Measurements from ENCODE around the gene SORBS2.

Gene SORBS2

DNA sequence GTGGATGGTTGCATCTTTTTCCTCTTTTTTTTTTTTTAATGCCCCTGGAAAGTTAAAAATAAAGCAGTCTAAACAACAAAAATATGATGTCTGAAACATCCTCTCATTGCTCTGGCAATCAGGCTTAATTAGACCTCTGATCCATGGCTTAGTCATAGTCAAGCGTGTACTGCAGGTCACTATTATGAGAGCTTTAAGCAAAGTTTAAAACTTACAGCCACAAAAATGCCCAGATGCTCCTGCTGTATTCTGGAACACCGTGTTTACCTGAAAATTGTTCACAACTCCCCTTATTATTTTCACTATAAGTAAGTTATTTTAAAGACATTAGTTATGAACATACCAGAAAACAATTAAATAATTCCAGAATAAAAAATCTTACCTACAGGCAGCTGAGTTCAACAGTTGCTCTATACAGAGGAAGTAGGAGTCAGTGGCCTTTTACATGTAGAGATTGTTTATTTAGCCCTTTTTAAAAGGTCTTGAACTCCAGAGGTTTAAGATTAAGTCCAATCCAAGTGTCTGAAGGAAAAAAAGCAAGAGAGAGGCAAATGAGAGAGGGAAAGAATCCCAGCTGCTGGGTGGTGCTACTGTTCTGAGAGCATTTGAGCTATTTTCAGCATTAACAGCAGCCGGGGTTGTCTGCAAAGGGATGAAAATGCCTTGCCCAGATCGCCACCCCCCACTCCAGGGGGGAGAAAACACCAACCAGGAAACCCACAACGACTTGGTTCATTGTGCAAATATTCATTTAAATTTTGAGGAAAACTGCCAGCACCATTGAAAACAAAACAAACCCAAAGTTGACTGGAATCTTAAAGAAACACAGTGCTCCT lies 36.9 kb downstream of the SORBS2 start:
- in situ Hi-C loops (cut with MboI; ENCODE audit: low sequenced_read_pairs) = no loop called here

DNA sequence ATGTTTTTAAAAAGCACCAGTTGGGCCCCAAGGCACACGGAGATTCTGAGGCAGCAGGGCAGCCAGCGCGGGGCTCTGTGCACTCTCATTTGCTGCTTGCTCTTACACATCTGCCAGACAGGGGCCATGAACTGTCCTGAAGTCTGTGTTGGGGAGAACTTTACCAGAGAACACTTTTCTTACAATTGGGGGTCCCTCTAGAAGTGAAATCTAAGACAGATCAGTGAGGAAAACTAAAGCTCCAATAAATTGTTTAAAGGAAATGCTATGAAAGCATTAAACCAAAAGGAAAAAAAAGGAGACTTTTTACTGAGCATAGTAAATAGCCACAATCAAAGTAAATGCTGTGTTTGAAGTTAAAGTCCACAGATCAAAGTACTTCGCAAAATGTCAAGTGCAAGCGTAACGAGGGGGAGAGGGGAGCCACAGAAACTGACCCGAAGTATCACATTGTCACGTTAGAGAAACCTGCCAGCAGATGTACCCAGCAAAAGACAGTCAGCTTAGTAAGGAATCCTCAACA lies 37.8 kb downstream of the SORBS2 start:
- in situ Hi-C loops (cut with MboI; ENCODE audit: low sequenced_read_pairs) = no loop called here

DNA sequence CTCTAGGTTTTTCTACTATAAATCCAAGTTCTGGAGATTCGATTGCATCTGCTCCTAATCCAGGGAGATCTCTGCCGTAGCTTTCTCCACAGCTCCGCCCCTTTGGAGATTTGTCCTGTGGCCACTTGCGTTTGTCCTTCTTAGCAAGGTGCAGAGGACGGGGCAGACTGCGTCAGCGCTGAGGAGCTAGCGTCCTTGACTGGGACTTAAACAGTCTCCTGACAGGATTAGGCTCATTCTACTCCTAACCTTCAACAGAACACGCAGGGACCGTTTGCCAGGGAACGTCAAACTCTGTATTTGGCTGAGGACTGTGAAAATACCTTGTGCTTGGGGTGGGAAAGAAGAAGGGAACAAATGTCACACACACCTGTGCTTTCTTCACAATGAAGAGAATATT lies 38.6 kb downstream of the SORBS2 start:
- in situ Hi-C loops (cut with MboI; ENCODE audit: low sequenced_read_pairs) = no loop called here

DNA sequence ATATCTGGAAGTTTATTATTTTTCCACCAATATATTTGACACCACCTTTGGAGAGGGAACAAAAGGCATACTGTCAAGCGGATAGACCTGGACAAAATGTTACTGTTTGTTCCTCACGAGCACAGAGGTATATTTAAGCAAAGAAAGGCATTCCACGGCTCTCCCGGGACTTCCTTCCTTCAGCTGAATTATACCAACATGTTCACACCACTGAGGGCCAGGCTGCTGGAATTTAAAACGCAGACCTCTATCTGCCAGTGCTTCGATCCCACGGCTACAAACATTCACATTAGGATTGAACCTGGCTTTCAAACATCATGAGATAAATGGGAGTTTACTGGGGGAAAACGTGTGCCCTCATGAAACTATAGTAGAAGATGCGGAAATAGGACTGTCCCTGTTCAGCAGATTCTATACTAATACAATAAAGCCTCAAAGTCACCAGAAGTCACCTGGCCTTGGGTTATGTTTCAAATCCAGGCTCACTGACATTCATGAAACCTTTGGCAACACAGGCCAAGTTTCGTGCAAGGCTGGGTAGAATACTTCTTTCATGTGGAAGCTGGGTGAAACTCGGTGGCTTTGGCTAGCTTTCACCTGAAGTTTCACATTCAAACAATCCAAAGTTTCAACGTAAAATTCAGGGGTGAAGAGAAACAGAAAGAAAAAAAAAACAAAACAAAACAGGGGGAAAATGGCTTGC lies 39.5 kb downstream of the SORBS2 start:
- in situ Hi-C loops (cut with MboI; ENCODE audit: low sequenced_read_pairs) = no loop called here

DNA sequence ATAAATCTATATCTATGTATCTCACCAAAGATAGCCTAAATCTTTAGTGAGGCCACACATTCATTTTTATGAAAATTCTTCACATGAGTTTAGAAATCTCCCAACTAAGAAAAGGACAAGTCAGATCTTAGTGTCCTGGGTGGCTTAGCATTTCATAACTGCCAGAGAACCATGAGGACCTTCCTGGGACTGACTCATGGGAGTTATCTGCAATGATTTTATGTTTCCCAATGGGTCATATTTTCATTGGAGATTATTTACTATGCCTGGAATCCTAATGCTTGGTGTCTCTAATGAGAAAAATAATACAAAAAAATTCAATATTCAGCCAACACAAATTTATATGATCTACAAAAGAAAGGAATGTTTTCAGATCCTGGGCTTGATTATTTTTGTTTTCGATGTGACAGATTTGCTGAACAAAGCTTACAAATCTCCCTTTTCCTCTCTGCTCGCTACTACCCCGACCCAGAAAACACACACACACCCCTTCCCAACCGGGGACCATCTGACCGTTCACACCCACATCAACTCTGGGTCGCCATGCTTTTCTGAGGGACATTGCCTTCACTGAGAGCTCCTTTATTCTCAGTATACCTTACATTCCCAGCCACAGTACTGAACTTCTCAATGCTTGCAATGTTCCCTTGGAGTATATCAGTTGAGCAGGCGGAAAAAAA lies 40.1 kb downstream of the SORBS2 start:
- in situ Hi-C loops (cut with MboI; ENCODE audit: low sequenced_read_pairs) = no loop called here

DNA sequence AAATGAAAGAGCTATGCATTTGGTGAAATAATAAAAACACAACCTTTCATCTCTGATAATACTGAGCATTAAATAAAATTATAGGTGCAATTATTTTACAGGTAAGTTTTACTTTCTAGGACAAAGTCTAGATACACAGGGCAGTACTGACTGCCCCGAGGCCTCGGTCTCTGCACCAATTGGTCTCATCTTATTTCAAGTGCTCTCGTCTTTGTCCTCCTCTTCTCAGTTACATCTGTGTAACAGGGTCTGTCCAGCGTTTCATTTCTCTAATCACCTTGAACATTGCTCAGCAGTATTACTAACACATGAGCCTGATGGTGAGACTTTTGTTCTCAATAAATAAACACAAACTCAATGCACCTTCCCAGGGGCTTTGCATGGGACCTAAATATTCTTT lies 44.5 kb downstream of the SORBS2 start:
- in situ Hi-C loops (cut with MboI; ENCODE audit: low sequenced_read_pairs) = no loop called here

DNA sequence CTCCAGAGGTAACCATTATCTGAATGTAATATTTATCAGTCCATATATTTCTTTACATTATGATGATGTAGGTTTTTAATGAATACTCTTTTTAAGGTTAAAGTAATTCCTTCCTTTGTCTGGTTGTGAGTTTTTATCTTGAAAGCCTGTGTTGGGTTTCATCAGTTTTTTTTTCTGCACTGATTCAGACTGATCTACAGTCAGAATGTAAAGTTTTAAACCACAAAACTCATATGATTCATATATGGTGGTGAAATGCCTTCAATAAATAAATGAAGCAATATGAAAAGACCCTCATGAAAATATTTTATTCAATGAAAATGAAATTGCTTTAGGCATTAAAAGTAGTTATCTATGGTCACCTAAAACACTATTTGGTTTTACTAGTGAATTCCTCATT lies 47.1 kb downstream of the SORBS2 start:
- in situ Hi-C loops (cut with MboI; ENCODE audit: low sequenced_read_pairs) = no loop called here

DNA sequence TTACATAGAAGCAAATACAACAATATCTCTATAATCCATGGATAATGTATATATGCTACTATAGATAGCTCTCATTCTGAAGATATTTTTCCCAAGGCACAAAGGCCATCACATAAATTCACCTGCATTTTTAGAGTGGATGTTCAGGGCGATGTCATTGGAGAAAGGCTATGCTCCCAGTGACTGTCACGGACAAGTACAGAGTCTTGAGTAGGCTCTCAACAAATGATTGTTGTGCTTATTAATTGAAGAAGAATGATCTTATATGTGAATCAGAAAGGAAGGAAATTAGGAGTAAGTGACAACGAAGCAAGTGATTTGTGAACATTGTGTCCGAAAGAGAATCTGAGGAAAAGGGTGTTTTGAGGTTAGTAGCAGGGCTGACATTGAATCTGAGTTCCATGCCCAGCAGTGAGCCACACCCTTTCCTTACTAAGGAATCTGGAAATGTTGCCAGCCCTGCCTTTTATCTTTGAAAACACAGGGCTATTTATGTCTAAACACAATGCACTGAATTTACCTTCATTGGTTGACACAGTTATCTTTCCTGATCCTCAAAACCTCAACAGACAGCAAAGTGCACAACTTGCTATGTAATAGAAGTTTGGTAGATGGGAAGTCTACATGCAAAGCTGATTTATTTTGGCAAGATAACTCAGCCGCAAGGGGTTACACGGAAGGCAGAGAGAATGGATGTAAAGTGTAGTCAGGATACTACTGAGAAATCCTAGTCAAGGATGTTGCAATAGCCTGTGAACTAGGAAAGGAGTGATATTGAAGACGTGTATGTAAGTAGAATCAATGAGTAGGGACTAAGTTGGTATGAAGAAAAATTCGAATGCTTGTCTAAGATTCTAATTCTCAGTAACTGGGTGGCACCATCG lies 50.4 kb downstream of the SORBS2 start:
- in situ Hi-C loops (cut with MboI; ENCODE audit: low sequenced_read_pairs) = no loop called here

DNA sequence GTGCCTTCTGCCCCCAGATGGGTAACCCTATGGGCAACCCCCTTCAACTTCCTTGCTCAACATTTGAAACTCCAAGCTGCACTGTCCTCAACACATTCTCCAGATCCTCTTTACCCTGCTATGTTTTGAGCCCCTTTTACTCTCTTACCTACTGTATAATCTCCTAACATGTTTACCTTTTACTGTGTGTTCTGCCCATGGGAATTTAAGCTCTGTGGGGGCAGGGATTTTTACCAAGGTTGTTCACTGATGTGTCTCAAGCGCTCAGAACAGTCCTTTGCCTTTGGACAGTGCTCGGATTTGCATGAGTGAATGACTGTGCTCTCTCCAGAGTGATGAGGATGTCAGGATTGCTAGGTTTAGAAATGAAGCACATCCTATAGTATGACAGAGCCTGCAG lies 53.2 kb downstream of the SORBS2 start:
- in situ Hi-C loops (cut with MboI; ENCODE audit: low sequenced_read_pairs) = no loop called here

DNA sequence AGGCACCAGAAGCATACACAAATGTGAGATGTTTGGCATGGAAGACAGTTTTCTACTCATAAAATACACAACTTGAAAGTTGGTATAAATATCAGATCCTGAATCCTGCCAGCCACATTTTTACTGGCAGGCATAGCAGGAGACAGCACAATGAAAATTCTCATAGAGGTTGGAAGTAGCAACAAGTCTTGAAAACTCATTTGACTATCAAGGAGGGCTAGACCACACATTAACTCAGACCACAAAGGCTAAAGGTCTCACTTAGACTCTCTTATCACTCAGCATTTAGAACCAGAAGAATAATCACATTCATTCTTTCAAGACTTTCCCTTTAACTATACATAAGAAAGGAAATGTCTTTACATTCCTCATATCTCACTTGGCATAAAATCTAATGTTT lies 56.5 kb downstream of the SORBS2 start:
- in situ Hi-C loops (cut with MboI; ENCODE audit: low sequenced_read_pairs) = no loop called here

DNA sequence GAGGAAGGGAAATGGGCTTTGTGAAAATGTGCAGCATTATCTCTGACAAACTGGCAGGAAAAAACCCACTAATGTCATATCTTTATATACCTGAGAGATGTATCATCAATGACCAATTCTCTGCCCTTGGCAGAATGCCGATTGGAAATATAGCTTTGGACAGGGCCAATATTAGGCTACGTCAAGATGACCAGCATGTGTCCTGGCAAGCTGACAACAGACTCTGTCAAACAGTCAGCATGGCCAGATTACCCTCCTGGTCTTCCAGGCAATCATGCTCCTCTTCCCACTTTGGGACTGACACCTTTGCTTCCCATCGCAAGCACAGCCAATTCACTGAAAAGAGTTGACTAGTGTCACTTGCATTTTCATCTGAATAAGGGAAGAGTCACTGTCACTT lies 57.0 kb downstream of the SORBS2 start:
- in situ Hi-C loops (cut with MboI; ENCODE audit: low sequenced_read_pairs) = no loop called here

GRCh38 chr4:185752872-185753271 lies 59.1 kb downstream of the SORBS2 start:
- in situ Hi-C loops (cut with MboI; ENCODE audit: low sequenced_read_pairs) = no loop called here

- in situ Hi-C loops (cut with MboI; ENCODE audit: low sequenced_read_pairs) = no loop called here
Observed at GRCh38 chr4:185749858-185750257, 62.1 kb downstream of the SORBS2 start.

GRCh38 chr4:185748901-185749390 lies 63.0 kb downstream of the SORBS2 start:
- in situ Hi-C loops (cut with MboI; ENCODE audit: low sequenced_read_pairs) = no loop called here

DNA sequence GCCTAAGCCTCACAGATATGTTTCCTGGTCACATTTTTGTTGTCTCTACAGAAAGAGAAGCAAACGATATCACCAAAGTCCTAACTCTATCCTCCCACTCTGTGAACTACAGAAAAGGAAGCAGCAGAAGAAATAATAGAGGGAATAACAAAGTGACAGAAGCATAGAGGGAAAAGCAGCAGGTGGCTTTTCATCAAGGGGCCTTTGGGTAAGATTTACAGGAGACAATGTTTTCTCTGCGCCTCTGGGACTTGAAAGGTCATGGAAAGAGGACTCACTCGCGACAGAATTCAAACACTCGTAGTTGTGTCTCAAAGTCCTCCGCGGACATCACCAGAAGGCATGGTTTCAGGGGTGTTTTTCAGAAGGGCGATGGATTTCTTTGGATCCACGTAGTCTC lies 66.1 kb downstream of the SORBS2 start:
- in situ Hi-C loops (cut with MboI; ENCODE audit: low sequenced_read_pairs) = no loop called here

DNA sequence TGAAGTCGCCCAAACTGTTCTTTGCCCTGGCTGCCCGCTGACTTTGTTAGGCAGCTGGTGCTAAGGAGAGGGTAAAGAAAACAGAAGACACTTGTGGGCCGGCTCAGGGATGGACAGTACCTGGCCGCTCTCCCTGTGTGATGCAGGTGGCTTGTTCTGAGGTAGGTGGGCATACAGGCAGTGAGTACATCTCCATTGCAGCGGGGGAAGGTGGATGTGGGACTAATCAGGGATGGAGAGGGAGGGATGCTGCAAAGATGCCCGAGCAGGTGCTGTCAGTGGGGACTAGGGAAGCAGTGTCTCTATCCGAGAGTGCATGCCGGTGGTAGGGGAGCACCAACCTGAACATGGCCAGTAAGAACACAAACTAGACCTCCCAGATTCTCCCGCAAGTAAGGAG lies 67.0 kb downstream of the SORBS2 start:
- in situ Hi-C loops (cut with MboI; ENCODE audit: low sequenced_read_pairs) = no loop called here

- in situ Hi-C loops (cut with MboI; ENCODE audit: low sequenced_read_pairs) = no loop called here
Observed at GRCh38 chr4:185744488-185744862, 67.5 kb downstream of the SORBS2 start.

DNA sequence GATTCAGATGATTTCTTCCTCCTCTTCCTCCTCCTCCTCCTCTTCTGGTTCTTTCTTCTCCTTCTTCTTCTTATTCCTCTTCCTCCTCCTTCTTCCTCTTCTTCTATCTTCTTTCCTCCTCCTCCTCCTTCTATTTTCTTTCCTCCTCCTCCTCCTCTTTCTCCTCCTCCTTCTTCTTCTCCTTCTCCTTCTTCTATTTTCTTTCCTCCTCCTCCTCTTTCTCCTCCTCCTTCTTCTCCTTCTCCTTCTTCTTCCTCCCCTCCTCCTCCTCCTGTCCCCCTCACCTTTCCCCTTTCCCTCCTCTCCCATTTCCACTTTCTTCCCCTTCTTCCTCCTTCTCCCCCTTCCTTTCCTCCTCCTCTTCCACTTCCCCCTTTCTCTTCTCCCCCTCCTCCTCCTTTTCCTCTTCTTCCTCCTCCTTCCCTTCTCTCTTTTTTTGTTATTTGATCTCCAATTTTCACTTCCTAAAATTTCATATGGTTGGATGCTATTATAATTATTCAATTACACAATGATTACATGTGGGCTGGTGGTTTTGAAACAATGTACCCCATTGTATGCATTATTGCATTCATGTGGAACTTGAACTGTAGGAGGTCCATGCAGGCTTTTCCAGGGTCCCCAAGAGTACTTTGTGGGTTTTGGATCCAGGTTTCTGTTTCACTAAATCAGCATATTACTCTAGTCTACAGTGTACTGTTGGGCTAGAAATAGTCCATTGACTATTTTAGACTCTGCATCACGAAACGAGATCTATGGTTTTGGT lies 68.1 kb downstream of the SORBS2 start:
- in situ Hi-C loops (cut with MboI; ENCODE audit: low sequenced_read_pairs) = no loop called here

GRCh38 chr4:185742766-185743165 lies 69.2 kb downstream of the SORBS2 start:
- in situ Hi-C loops (cut with MboI; ENCODE audit: low sequenced_read_pairs) = no loop called here

DNA sequence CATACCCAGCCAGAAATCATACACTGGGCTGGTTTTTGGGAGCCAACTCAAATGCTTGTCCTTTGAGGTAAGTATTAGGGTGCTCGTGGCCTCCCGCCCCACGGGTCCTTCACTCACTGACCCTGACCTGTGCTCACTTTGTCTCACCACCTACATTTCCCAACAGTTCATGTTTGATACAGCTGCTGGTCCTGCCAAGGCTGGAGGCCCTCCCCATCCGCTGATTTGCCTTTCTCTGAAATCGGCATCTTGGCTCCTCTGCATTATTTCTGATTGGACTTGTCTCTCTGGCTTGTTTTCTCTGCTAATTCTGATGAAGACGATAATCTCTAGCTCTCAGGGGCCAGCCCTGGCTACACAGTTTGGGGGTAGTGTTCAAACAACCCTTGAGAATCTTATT lies 70.2 kb downstream of the SORBS2 start:
- in situ Hi-C loops (cut with MboI; ENCODE audit: low sequenced_read_pairs) = no loop called here
